ENCODE results near the gene SESTD1. TPM values are rescaled to one million over a fixed set of nuclear protein-coding genes. Genes with fewer than 3 reads are reported as not detected.

Gene SESTD1
- total RNA-seq, 1 experiment from 2014 or later = 208 TPM

DNA sequence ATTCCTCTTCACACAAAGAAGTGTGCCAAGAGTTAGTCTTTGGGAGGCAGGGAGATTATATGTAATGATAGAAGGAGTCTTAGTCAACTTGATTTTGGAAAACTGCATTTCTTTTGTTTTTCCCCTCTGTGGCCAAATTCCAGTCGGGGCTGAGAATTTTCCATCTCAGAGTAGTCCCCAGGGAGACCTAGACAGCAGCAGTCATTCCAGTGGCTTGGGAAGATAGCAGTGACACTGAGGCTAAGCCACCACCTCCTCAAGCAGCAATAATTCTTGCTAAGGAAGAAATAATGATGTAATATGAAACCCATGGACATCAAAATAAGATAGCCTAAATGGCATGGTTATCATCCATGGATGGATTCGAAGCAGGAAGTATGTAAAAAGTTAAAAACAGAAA is 193.7 kb downstream of the SESTD1 start:
- Histone ChIP-seq H3K9me3 (ENCODE audit: insufficient read depth, low read depth) (no peaks in the 10 kb centered on the region), H3K36me3 (ENCODE audit: low read depth) (no peaks in the 10 kb centered on the region), H3K4me1 (replicated peaks; ENCODE audit: insufficient read depth) (no peaks in the 10 kb centered on the region), H3K9me2 (ENCODE audit: insufficient read depth) (0 out of 2 replicates have a peak, but pooled peaks cover 4% of the 10 kb centered on the region), H2AFZ (no peak overlapping the region), H4K20me1 (ENCODE audit: insufficient read depth) (no peaks in the 10 kb centered on the region), H3K27me3 (ENCODE audit: insufficient read depth, low read depth) (no peaks in the 10 kb centered on the region), H3F3A (ENCODE audit: insufficient read depth, low read depth) (no peaks in the 10 kb centered on the region), H3K27ac (no peak overlapping the region), H3K4me3 (no peak overlapping the region), H3K79me2 (ENCODE audit: low read depth) (no peaks in the 10 kb centered on the region), H3K4me2 (no peak overlapping the region)
- ChIA-PET CTCF (no interaction called here), POLR2A (ENCODE audit: unreplicated experiment) (no interaction called here)
- DNase-seq = no peak
- TF ChIP-seq, protein P1, sequence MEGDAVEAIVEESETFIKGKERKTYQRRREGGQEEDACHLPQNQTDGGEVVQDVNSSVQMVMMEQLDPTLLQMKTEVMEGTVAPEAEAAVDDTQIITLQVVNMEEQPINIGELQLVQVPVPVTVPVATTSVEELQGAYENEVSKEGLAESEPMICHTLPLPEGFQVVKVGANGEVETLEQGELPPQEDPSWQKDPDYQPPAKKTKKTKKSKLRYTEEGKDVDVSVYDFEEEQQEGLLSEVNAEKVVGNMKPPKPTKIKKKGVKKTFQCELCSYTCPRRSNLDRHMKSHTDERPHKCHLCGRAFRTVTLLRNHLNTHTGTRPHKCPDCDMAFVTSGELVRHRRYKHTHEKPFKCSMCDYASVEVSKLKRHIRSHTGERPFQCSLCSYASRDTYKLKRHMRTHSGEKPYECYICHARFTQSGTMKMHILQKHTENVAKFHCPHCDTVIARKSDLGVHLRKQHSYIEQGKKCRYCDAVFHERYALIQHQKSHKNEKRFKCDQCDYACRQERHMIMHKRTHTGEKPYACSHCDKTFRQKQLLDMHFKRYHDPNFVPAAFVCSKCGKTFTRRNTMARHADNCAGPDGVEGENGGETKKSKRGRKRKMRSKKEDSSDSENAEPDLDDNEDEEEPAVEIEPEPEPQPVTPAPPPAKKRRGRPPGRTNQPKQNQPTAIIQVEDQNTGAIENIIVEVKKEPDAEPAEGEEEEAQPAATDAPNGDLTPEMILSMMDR (conservative IDR thresholded peaks at IDR 0.05) = no peak
- no peak for TF ChIP-seq EZH2 (IDR thresholded peaks at IDR 0.05; ENCODE audit: low read depth)
- intact Hi-C loops (cut with micrococcal nuclease; ENCODE audit: unreplicated experiment) = no loop called here
- no TSS peak for BruUV-seq (replicated peaks)

DNA sequence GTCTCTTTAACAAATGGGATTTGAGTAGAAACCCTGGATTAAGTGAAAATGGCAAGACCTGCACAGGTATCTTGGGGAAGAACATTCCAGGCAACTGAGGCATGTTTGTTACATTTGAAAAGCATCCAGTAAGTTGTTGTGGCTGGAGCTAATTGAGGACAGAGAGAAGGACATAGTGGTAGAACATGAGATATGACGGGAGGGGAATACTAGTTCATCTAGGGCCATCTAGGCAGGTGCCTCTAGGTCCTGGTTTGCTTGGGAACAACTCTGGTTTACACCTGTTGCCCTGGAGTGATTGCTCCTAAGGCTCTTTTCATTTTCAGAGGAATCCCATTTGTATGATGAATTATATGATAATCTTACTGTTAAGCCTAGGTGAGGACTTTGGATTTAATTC is 194.9 kb downstream of the SESTD1 start:
- ChIA-PET POLR2A (ENCODE audit: unreplicated experiment) (no interaction called here), CTCF (no interaction called here)
- H3K36me3 ChIP-seq (ENCODE audit: low read depth) = no peaks in the 10 kb centered on the region
- intact Hi-C loops (cut with micrococcal nuclease; ENCODE audit: unreplicated experiment) = no loop called here
- BruUV-seq (replicated peaks) = no TSS peak
- H2AFZ ChIP-seq = no peak overlapping the region
- H4K20me1 ChIP-seq (ENCODE audit: insufficient read depth) = no peaks in the 10 kb centered on the region
- H3K9me2 ChIP-seq (ENCODE audit: insufficient read depth) = 0 out of 2 replicates have a peak, but pooled peaks cover 4% of the 10 kb centered on the region
- TF ChIP-seq, protein P1 (conservative IDR thresholded peaks at IDR 0.05) = no peak
- TF ChIP-seq EZH2 (IDR thresholded peaks at IDR 0.05; ENCODE audit: low read depth) = no peak
- no peaks in the 10 kb centered on the region for H3K4me1 ChIP-seq (replicated peaks; ENCODE audit: insufficient read depth)
- H3K27me3 ChIP-seq (ENCODE audit: insufficient read depth, low read depth) = no peaks in the 10 kb centered on the region
- no peaks in the 10 kb centered on the region for H3K79me2 ChIP-seq (ENCODE audit: low read depth)
- no peak overlapping the region for H3K4me3 ChIP-seq
- H3F3A ChIP-seq (ENCODE audit: insufficient read depth, low read depth) = no peaks in the 10 kb centered on the region
- no peak for DNase-seq
- H3K4me2 ChIP-seq = no peak overlapping the region
- no peaks in the 10 kb centered on the region for H3K9me3 ChIP-seq (ENCODE audit: insufficient read depth, low read depth)
- H3K27ac ChIP-seq = no peak overlapping the region

DNA sequence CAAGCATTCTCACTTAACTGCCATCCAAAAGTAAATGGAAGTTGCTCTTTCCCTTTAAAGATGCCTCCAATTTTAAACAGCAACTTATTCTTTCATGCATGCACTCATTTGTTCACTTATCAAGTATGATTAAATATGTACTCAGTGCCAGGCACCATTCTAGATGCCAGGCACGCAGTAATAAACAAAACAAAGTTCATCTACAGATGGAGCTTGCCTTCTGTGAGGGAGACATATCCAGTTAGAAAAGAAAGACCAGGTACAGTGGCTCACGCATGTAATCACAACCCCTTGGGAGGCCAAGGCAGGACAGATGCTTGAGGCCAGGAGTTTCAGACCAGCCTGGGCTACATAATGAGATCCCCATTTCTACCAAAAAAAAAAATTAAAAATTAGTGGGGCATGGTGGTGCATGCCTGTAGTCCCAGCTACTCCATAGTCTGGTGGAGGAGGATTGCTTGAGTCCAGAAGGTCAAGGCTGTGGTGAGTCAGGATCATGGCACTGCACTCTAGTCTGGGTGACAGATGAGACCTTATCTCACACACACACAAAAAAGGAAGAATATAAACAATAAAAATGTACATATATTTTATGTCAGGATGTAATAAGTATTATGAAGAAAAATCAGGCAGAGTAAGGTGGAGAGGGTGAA is 195.5 kb downstream of the SESTD1 start:
- no peak for DNase-seq
- Histone ChIP-seq H3K27ac (no peak overlapping the region), H4K20me1 (ENCODE audit: insufficient read depth) (no peaks in the 10 kb centered on the region), H3K4me2 (no peak overlapping the region), H3F3A (ENCODE audit: insufficient read depth, low read depth) (no peaks in the 10 kb centered on the region), H3K9me2 (ENCODE audit: insufficient read depth) (0 out of 2 replicates have a peak, but pooled peaks cover 4% of the 10 kb centered on the region), H3K36me3 (ENCODE audit: low read depth) (no peaks in the 10 kb centered on the region), H3K4me1 (replicated peaks; ENCODE audit: insufficient read depth) (no peaks in the 10 kb centered on the region), H2AFZ (no peak overlapping the region), H3K4me3 (no peak overlapping the region), H3K79me2 (ENCODE audit: low read depth) (no peaks in the 10 kb centered on the region), H3K9me3 (ENCODE audit: insufficient read depth, low read depth) (no peaks in the 10 kb centered on the region), H3K27me3 (ENCODE audit: insufficient read depth, low read depth) (no peaks in the 10 kb centered on the region)
- TF ChIP-seq, protein P1 (conservative IDR thresholded peaks at IDR 0.05) = no peak
- TF ChIP-seq EZH2 (IDR thresholded peaks at IDR 0.05; ENCODE audit: low read depth) = no peak
- intact Hi-C loops (cut with micrococcal nuclease; ENCODE audit: unreplicated experiment) = no loop called here
- POLR2A ChIA-PET (ENCODE audit: unreplicated experiment) = no interaction called here
- CTCF ChIA-PET = interaction anchor here (0.7 kb wide), 1 partner anchor 933 kb away, joined by 3 read pairs; no protein-coding TSS in a partner anchor
- BruUV-seq (replicated peaks) = no TSS peak
